Pancreas (tissue), 10 donors: ENCODE measurements around the gene SH2D2A. TPM values are rescaled to one million over a fixed set of nuclear protein-coding genes. Genes with fewer than 3 reads are reported as not detected.
A peak's percentile ranks its signal among the peaks of the same experiment; 100 is the strongest.

Experiments
- ATAC-seq, 4 donors: fragments of 200-7000 bp; cut with Tn5 transposase; one replicate each; pipeline versions ENCODE4 v1.8.0 to v1.9.1; 2020; ENCODE audit warnings: mild to moderate bottlenecking in 4 of 4, moderate library complexity in 4 of 4
- DNase-seq, 6 donors: peaks; one replicate each; pipeline ENCODE4 v3.0.0-alpha.2; 2020
- FAIRE-seq: peaks from 2 replicates; lab custom pipeline; 2012; peaks lifted over from hg19 to GRCh38; lab: Jason Lieb, UNC
- H3K27ac ChIP-seq, 4 donors: fragments of 200-600 bp; sonication (generic); 1 replicate in 3 of 4; 2 replicates in 1 of 4; pipeline versions ENCODE4 v1.5.0 to v1.8.0; 2020
- H3K27me3 ChIP-seq, 4 donors: fragments of 200-600 bp; one replicate each; pipeline ENCODE4 v1.8.0; 2021
- H3K36me3 ChIP-seq, 3 donors: fragments of 200-600 bp; sonication (generic) in 1 of 3; one replicate each; pipeline versions ENCODE4 v1.5.0 to v1.8.0; 2020 to 2021
- H3K4me1 ChIP-seq, 3 donors: fragments of 200-600 bp; one replicate each; pipeline ENCODE4 v1.8.0; 2021
- H3K4me3 ChIP-seq, 4 donors: fragments of 200-600 bp; sonication (generic) in 2 of 4; one replicate each; pipeline versions ENCODE4 v1.5.0 to v1.8.0; 2020 to 2021
- H3K9me3 ChIP-seq, 4 donors: fragments of 200-600 bp; one replicate each; pipeline ENCODE4 v1.8.0; 2021
- WGBS, 2 donors: extraction: QIAGEN DNeasy Blood & Tissue Kit; methylation state at CpG; one replicate each; pipeline ENCODE4 v1.1.7; 2013; 5-methylcytosine and 5-hydroxymethylcytosine counted together
- intact Hi-C, 3 donors: fragments of 100-400 bp; cut with DNase I; formaldehyde crosslinking; loops; one replicate each; pipeline versions ENCODE4 v1.11.1 to v1.14.2; 2022
- polyA plus RNA-seq, 2 donors: library from polyadenylated mRNA; stranded (reverse); fragments of 200-250 nt; gene quantifications; one replicate each; pipeline ENCODE4 v1.2.3, GENCODE V29; 2013
- total RNA-seq, 6 donors: library from RNA; stranded (reverse); fragmentation: NEBNext Ultra II Directional in 4 of 6; extraction: Animal tissue kit (Norgen Biotek cat#: 25700) in 4 of 6; gene quantifications; one replicate each; pipeline versions ENCODE4 v1.2.1 to v1.2.4, GENCODE V29; 2021 to 2023
- TF ChIP-seq, protein P1 (sequence below), 4 donors: fragments of 200-600 bp; sonication (generic) in 3 of 4; IDR thresholded peaks; one replicate each; pipeline versions ENCODE4 v1.5.0 to v1.8.0; 2021; ENCODE audit warnings: antibody characterized with exemption in 4 of 4
- donor health status: healthy with polysubstance abuse.
- donor health status: DM: no; HTN: no; CAD: no; lungs with moderate emphysema.
- donor health status: DM: no; HTN: no; CAD: no.
- donor health status: control.
- donor health status: control.
- donor health status: Bipolar disorder and iron deficiency.
- donor health status: DM: yes; HTN: yes; CAD: no.
- donor health status: DM: no; HTN: no; CAD: no.
- donor health status: DM: no; HTN: no; CAD: no.
- donor health status: DM: yes; HTN: yes; CAD: no.

SH2D2A gene
- total and polyA plus RNA-seq, 8 donors, result 0.16 to 1.5 (median 0.71) TPM

DNA sequence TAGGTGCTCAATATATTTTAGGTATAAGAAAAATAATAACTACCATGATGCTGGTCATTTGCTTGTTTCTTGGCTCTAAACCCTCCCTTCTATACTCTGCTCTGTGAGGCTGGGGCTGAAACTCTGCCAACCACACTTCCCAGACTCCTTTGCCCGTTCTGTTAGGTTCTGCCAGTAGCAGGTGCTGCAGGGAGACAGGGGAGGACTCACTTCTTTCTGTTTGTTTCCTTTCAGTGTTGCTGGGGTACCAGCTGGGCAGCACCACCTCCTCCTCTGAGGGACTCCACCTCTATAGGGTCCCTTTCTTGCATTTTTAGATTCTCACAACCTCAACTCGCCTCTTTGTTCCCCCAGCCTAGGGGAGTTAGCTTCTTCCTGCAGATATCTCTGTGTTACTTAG lies 17.0 kb upstream of the SH2D2A start:
- FAIRE-seq (no peak), ATAC-seq (peak in 1 of 4 donors; percentile 47), DNase-seq (no peak)
- WGBS, 2 donors, result 37 to 43% methylated on average over 2 of the region's 2 CpGs
- H3K9me3 ChIP-seq, result no peaks in the 10 kb centered on the region
- no peak overlapping the region for H3K27ac ChIP-seq
- H3K27me3 ChIP-seq, result peaks cover 0 to 4% (median 0%) of the 10 kb centered on the region in 4 donors
- intact Hi-C loops, result no loop called here
- TF ChIP-seq, protein P1, sequence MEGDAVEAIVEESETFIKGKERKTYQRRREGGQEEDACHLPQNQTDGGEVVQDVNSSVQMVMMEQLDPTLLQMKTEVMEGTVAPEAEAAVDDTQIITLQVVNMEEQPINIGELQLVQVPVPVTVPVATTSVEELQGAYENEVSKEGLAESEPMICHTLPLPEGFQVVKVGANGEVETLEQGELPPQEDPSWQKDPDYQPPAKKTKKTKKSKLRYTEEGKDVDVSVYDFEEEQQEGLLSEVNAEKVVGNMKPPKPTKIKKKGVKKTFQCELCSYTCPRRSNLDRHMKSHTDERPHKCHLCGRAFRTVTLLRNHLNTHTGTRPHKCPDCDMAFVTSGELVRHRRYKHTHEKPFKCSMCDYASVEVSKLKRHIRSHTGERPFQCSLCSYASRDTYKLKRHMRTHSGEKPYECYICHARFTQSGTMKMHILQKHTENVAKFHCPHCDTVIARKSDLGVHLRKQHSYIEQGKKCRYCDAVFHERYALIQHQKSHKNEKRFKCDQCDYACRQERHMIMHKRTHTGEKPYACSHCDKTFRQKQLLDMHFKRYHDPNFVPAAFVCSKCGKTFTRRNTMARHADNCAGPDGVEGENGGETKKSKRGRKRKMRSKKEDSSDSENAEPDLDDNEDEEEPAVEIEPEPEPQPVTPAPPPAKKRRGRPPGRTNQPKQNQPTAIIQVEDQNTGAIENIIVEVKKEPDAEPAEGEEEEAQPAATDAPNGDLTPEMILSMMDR (IDR thresholded peaks at IDR 0.05), result no peak
- no peak overlapping the region for H3K4me3 ChIP-seq
- no peaks in the 10 kb centered on the region for H3K4me1 ChIP-seq
- H3K36me3 ChIP-seq, result no peaks in the 10 kb centered on the region

DNA sequence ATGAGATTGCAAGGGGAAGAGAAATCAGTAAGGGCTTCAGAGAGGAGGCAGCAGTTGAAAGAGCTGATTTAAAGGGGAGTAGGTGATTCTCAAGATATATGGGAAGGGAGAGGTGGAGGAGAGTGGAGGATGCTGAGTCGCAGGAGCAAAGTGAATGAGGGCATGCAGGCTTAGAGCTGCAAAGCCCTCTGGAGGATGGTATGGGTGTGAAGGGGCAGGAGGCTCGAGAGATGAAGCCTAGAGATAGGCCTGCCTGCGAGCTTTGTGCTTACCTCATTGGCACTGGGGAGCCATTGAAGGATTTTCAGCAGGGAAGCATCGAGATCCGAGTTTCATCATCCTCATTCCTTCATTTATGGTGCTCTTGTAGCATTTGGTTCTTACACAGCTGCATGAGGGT lies 15.8 kb upstream of the SH2D2A start:
- intact Hi-C loops, result no loop called here
- H3K27me3 ChIP-seq, result no peaks in the 10 kb centered on the region

DNA sequence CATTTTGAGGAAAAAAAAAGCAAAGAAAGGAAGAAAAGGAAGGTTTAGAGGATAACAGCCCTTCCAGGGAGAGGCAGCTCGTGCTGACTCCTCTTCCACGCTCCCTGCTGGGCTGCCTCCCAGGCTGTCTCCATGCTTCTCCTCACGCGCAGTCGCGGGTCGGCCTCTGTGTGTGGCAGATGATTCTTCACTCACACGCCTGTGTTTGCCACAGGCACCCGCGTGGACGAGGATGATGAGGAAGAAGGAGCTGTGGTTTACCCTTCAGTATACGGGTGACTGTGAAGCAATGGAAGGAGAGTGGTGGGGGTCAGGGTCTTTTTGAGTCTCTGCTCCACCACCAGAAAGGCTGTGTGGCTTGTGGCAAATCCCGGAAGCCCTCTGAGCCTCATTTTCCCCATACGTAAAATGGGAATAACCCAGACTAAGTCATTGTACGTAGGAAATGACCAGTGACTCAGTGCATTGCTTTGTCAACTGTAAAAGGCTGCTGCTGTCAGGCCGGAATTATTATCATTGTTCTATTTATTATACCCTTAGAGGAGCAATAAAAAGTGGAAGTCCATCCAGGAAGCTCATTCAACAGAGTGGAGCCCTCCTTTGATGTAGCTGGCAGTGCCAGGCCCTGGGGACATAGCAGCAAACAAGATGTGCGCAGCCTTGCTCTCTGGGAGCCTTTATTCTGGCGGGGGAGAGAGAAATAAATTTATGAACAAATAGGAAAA lies 11.9 kb upstream of the SH2D2A start:
- DNase-seq, result peak in 1 of 6 donors; percentile 34
- Histone ChIP-seq H3K36me3 (no peaks in the 10 kb centered on the region), H3K27me3 (no peaks in the 10 kb centered on the region), H3K9me3 (no peaks in the 10 kb centered on the region), H3K27ac (no peak overlapping the region), H3K4me3 (no peak overlapping the region), H3K4me1 (no peaks in the 10 kb centered on the region)
- TF ChIP-seq, protein P1 (IDR thresholded peaks at IDR 0.05), result no peak
- 61 to 70% methylated on average over 18 of the region's 18 CpGs for WGBS, 2 donors
- no peak for ATAC-seq
- no peak for FAIRE-seq
- intact Hi-C loops, result no loop called here

More for the DNA sequence above, 15.8 kb upstream of the SH2D2A start:
- FAIRE-seq (no peak), ATAC-seq (no peak), DNase-seq (no peak)
- H3K36me3 ChIP-seq, result no peaks in the 10 kb centered on the region
- no peak overlapping the region for H3K27ac ChIP-seq
- no peak overlapping the region for H3K4me3 ChIP-seq
- TF ChIP-seq, protein P1 (IDR thresholded peaks at IDR 0.05), result no peak
- 48 to 57% methylated on average over 5 of the region's 5 CpGs for WGBS, 2 donors
- H3K4me1 ChIP-seq, result no peaks in the 10 kb centered on the region
- H3K9me3 ChIP-seq, result no peaks in the 10 kb centered on the region

DNA sequence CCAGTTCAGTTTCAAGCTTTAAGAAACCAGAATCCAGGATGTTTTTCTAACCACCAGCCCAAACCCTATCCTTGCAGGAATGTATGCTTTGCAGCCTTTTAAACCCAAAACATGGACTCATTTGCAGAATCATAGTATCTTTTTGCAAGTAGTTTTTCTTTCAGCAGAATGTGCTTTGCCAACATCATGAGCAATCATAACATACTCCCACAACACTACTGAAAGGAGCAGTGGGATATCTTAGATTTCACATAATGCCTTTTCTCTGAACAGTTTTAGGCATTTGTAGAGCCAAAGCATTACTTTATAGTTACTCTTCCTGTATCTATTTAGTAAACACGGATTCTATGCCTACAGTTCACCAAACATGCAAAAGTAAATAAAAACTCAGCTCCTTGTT lies 10.0 kb upstream of the SH2D2A start:
- no peak overlapping the region for H3K27ac ChIP-seq
- no peak overlapping the region for H3K4me3 ChIP-seq
- intact Hi-C loops, result no loop called here
- DNase-seq, result no peak
- no peaks in the 10 kb centered on the region for H3K9me3 ChIP-seq
- no peak for FAIRE-seq
- no peaks in the 10 kb centered on the region for H3K4me1 ChIP-seq
- no peaks in the 10 kb centered on the region for H3K27me3 ChIP-seq
- no peaks in the 10 kb centered on the region for H3K36me3 ChIP-seq
- WGBS, 2 donors, result 47 to 49% methylated on average over 1 of the region's 1 CpG
- ATAC-seq, result no peak
- TF ChIP-seq, protein P1 (IDR thresholded peaks at IDR 0.05), result no peak

DNA sequence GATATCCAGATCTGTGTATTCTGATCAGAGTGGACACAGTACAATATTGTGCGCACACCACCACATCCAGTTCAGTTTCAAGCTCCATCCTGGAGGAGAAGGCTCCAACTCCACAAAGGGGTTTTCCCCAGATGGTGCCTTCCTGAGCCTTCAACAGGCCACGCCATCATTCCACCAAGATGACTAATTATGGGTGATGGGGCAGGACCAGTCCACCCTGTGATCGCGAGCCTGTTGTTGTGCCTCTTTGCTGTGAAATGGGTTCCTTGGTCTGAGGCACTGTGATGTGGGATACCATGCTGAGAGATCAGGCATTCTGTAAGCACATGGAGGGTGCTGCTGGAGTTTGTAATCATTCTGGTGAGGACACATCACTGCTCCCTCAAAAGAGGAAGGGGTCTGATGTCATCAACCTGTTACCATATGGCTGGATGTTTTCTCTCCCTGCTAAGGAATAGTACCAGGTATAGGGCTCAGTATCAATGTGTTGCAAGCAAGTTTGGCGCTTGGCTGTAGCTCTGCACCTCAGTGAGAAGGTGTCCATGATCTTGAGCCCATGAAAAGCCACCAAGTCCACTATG lies 6.7 kb upstream of the SH2D2A start:
- H3K4me1 ChIP-seq, result no peaks in the 10 kb centered on the region
- TF ChIP-seq, protein P1 (IDR thresholded peaks at IDR 0.05), result no peak
- intact Hi-C loops, result no loop called here
- ATAC-seq (no peak), DNase-seq (no peak), FAIRE-seq (no peak)
- H3K36me3 ChIP-seq, result no peaks in the 10 kb centered on the region
- H3K9me3 ChIP-seq, result no peaks in the 10 kb centered on the region
- no peak overlapping the region for H3K27ac ChIP-seq
- 77 to 78% methylated on average over 5 of the region's 5 CpGs for WGBS, 2 donors
- H3K27me3 ChIP-seq, result no peaks in the 10 kb centered on the region
- no peak overlapping the region for H3K4me3 ChIP-seq
